GM23338 (cell line): ENCODE data around the gene TTC38. TPM values are rescaled to one million over a fixed set of nuclear protein-coding genes. Genes with fewer than 3 reads are reported as not detected.

ENCODE experiments used
- ATAC-seq: fragments of 200-7000 bp; cut with Tn5 transposase; 3 replicates; pipeline ENCODE4 v1.9.1; 2020
- DNase-seq: peaks from one replicate; pipeline ENCODE4 v3.0.0-alpha.2; 2015; ENCODE audit warnings: low spot score
- H2AFZ ChIP-seq: fragments of 200-600 bp; sonication (generic); 2 replicates; pipeline ENCODE4 v1.8.0; 2016; ENCODE audit warnings: antibody characterized with exemption, mild to moderate bottlenecking, moderate library complexity
- H3F3A ChIP-seq: fragments of 200-600 bp; sonication (generic); replicated peaks from 2 replicates; pipeline ENCODE4 v1.8.0; 2017; ENCODE audit warnings: antibody characterized with exemption, mixed run types, low read depth
- H3K27ac ChIP-seq: fragments of 200-600 bp; sonication (generic); 2 replicates; pipeline ENCODE4 v1.6.1; 2016; ENCODE audit warnings: low read depth
- H3K27me3 ChIP-seq: fragments of 200-600 bp; sonication (generic); 2 replicates; pipeline ENCODE4 v1.8.0; 2016; ENCODE audit warnings: mild to moderate bottlenecking, mixed run types, moderate library complexity; ENCODE audit not compliant: insufficient read depth
- H3K36me3 ChIP-seq: fragments of 200-600 bp; sonication (generic); 2 replicates; pipeline ENCODE4 v1.8.0; 2016; ENCODE audit warnings: mild to moderate bottlenecking; ENCODE audit not compliant: insufficient read depth
- H3K4me1 ChIP-seq: fragments of 200-600 bp; sonication (generic); 2 replicates; pipeline ENCODE4 v1.8.0; 2016; ENCODE audit warnings: mild to moderate bottlenecking, moderate library complexity; ENCODE audit not compliant: insufficient read depth
- H3K4me2 ChIP-seq: fragments of 200-600 bp; sonication (generic); 2 replicates; pipeline ENCODE4 v1.7.1; 2017; ENCODE audit warnings: mixed run types
- H3K4me3 ChIP-seq: fragments of 200-600 bp; sonication (generic); 2 replicates; pipeline ENCODE4 v1.6.1; 2016; ENCODE audit warnings: mixed run types
- H3K79me2 ChIP-seq: fragments of 200-600 bp; sonication (generic); replicated peaks from 2 replicates; pipeline ENCODE4 v1.8.0; 2017; ENCODE audit warnings: mild to moderate bottlenecking; ENCODE audit not compliant: insufficient read depth
- H3K9me2 ChIP-seq: fragments of 200-600 bp; sonication (generic); 2 replicates; pipeline ENCODE4 v1.8.0; 2017; ENCODE audit not compliant: insufficient read depth
- H4K20me1 ChIP-seq: fragments of 200-600 bp; sonication (generic); replicated peaks from 2 replicates; pipeline ENCODE4 v1.8.0; 2017; ENCODE audit warnings: mild to moderate bottlenecking; ENCODE audit not compliant: insufficient read depth
- H3K27ac Mint-ChIP-seq: 2 replicates; pipeline ENCODE4 v1.8.0; 2020; ENCODE audit warnings: inconsistent platforms, mild to moderate bottlenecking, moderate library complexity, mixed read lengths
- H3K27me3 Mint-ChIP-seq: 3 replicates; pipeline ENCODE4 v1.8.0; 2022; ENCODE audit warnings: low read depth, mild to moderate bottlenecking, moderate library complexity, mixed read lengths, inconsistent platforms; ENCODE audit not compliant: insufficient read depth, poor library complexity
- H3K36me3 Mint-ChIP-seq: 3 replicates; pipeline ENCODE4 v1.8.0; 2021; ENCODE audit warnings: low read depth, mild to moderate bottlenecking, inconsistent platforms, moderate library complexity, mixed read lengths
- H3K4me1 Mint-ChIP-seq: 3 replicates; pipeline ENCODE4 v1.8.0; 2020; ENCODE audit warnings: mild to moderate bottlenecking, inconsistent platforms, mixed read lengths
- H3K4me3 Mint-ChIP-seq: 3 replicates; pipeline ENCODE4 v1.8.0; 2021; ENCODE audit warnings: moderate library complexity, mild to moderate bottlenecking, inconsistent platforms, mixed read lengths
- H3K9me3 Mint-ChIP-seq: 3 replicates; pipeline ENCODE4 v1.8.0; 2020; ENCODE audit warnings: moderate library complexity, mild to moderate bottlenecking, inconsistent platforms, mixed read lengths
- EZH2 ChIP-seq: fragments of 200-600 bp; sonication (generic); IDR thresholded peaks from one replicate; pipeline ENCODE4 v1.8.0; 2017; ENCODE audit warnings: antibody characterized with exemption, mild to moderate bottlenecking, low read depth; ENCODE audit not compliant: unreplicated experiment
- JUNB ChIP-seq: IDR thresholded peaks from one replicate; pipeline ENCODE4 v1.6.1; 2016; ENCODE audit warnings: antibody characterized with exemption; ENCODE audit not compliant: unreplicated experiment
- NANOG ChIP-seq: IDR thresholded peaks from 2 replicates; pipeline ENCODE4 v1.6.1; 2016; ENCODE audit warnings: antibody characterized with exemption, borderline replicate concordance
- ZNF114 ChIP-seq: fragments of 250-450 bp; sonication (Bioruptor Pico); IDR thresholded peaks from 2 replicates; pipeline ENCODE4 v1.5.0; 2020; ENCODE audit warnings: mild to moderate bottlenecking, moderate library complexity
- ZNF331 ChIP-seq: fragments of 250-450 bp; sonication (Bioruptor Pico); IDR thresholded peaks from 2 replicates; pipeline ENCODE4 v1.5.0; 2020; ENCODE audit warnings: low read depth, mild to moderate bottlenecking, moderate library complexity
- ZNF462 ChIP-seq: fragments of 250-450 bp; sonication (Bioruptor Pico); IDR thresholded peaks from 2 replicates; pipeline ENCODE4 v1.5.0; 2020; ENCODE audit warnings: mild to moderate bottlenecking, moderate library complexity
- polyA plus RNA-seq: library from polyadenylated mRNA; unstranded; fragments of >200 nt; fragmentation: Nextera tagmentation; extraction: Ambion mirVana; gene quantifications from 2 replicates; pipeline ENCODE4 v1.2.1, GENCODE V29; 2016
- total RNA-seq: library from RNA; depleted of rRNA; stranded (reverse); fragments of >200 nt; shearing (Covaris generic); gene quantifications from 2 replicates; pipeline ENCODE4 v1.2.3, GENCODE V29; 2014
- TF ChIP-seq, protein P1 (sequence below): IDR thresholded peaks from 2 replicates; pipeline ENCODE4 v1.6.1; 2016; ENCODE audit warnings: antibody characterized with exemption

TTC38 gene
- total and polyA plus RNA-seq, 2 experiments from 2014 or later, result 11.8 to 46.6 TPM

DNA sequence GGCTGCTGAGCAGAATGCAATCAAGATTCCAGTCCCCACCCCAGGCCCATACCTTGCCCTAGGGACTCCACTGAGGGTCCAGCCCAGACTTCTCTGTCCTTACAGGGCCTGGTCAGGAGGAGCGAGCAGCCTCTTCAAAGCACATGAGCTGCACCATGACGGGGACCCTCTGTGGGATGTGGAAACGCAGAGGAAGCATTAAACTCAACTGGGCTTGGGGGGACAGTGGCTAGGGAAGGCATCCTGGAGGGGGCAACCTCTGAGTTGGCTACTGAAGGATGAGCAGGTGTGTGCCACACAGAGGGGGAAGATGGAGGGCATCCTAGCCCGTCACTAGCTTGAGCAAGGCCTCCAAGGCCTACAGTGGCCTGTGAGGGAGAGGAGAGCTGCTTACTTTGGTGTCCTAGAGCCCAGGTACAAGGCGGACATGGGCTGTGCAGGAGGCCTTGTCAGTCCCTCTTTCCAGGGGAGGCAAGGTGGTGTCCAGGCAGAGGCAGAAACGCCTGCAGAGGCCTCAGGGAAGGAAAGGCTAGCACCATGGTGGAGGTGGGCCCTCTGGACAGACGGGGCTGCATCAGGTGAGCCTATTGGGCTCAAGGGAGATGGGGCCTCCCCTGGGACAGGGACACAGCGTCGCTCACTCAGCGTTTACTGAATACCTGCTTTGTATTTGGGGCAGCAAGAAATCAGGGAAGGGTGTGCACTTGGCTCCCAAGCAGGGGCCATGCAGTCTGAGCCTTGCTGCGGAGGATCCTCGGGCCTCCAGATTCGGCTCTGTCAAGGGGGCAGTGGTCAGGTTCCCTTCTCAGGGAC lies 14.3 kb downstream of the TTC38 start:
- H3K27ac Mint-ChIP-seq, result no peak overlapping the region
- H3F3A ChIP-seq, result no peaks in the 10 kb centered on the region
- H3K27ac ChIP-seq, result no peak overlapping the region
- peaks cover 41% of the 10 kb centered on the region for H3K36me3 Mint-ChIP-seq
- H3K27me3 Mint-ChIP-seq, result peaks cover 11% of the 10 kb centered on the region
- DNase-seq, result no peak
- no peak overlapping the region for H3K4me2 ChIP-seq
- H3K4me3 Mint-ChIP-seq, result no peak overlapping the region
- H3K79me2 ChIP-seq, result no peaks in the 10 kb centered on the region
- no peak overlapping the region for H2AFZ ChIP-seq
- no peaks in the 10 kb centered on the region for H3K9me2 ChIP-seq
- no peak overlapping the region for H3K4me3 ChIP-seq
- H3K27me3 ChIP-seq, result no peaks in the 10 kb centered on the region
- H3K4me1 ChIP-seq, result no peaks in the 10 kb centered on the region
- ATAC-seq, result no peak
- no peak for TF ChIP-seq ZNF114
- TF ChIP-seq EZH2, result no peak
- no peaks in the 10 kb centered on the region for H3K4me1 Mint-ChIP-seq
- H3K9me3 Mint-ChIP-seq, result no peaks in the 10 kb centered on the region; the same call in 2 of the 3 replicates
- H4K20me1 ChIP-seq, result no peaks in the 10 kb centered on the region
- H3K36me3 ChIP-seq, result peaks cover 6% of the 10 kb centered on the region; the same call in 1 of the 2 replicates

DNA sequence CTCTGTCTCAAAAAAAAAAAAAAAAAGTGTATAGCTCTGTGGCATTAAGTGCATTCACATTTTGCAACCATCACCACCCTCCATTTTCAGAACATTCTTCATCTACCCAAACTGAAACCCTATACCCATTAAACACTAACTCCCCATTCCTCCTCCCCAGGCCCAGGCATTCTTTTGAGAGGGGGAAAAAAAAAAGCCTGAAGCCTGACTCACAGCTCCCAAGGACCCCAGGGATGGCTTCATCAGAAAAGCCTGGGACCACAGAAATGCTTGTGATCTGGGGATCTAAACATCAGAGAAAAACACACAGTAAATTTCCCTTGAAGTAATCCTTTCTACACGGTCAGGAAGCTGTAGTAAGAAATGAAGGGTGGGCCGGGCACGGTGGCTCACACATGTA lies 18.2 kb downstream of the TTC38 start:
- H3F3A ChIP-seq, result no peaks in the 10 kb centered on the region
- DNase-seq, result no peak
- no peaks in the 10 kb centered on the region for H3K27me3 ChIP-seq
- H3K9me2 ChIP-seq, result no peaks in the 10 kb centered on the region
- Mint-ChIP-seq H3K9me3 (no peaks in the 10 kb centered on the region; the same call in 2 of the 3 replicates), H3K4me3 (no peak overlapping the region), H3K27me3 (peaks cover 12% of the 10 kb centered on the region), H3K4me1 (no peaks in the 10 kb centered on the region), H3K36me3 (peaks cover 30% of the 10 kb centered on the region), H3K27ac (no peak overlapping the region)
- no peak overlapping the region for H2AFZ ChIP-seq
- H3K4me1 ChIP-seq, result no peaks in the 10 kb centered on the region
- TF ChIP-seq ZNF114 (no peak), JUNB (no peak)
- no peak for ATAC-seq
- no peak overlapping the region for H3K4me2 ChIP-seq
- no peaks in the 10 kb centered on the region for H4K20me1 ChIP-seq
- H3K4me3 ChIP-seq, result no peak overlapping the region
- no peaks in the 10 kb centered on the region for H3K79me2 ChIP-seq
- H3K36me3 ChIP-seq, result peaks cover 6% of the 10 kb centered on the region; the same call in 1 of the 2 replicates
- H3K27ac ChIP-seq, result no peak overlapping the region

GRCh38 chr22:46286941-46287872 lies 19.4 kb downstream of the TTC38 start:
- H3K4me2 ChIP-seq, result no peak overlapping the region
- no peak overlapping the region for H3K27ac ChIP-seq
- H3K27me3 ChIP-seq, result no peaks in the 10 kb centered on the region
- ATAC-seq, result no peak
- 0 out of 2 replicates have a peak overlapping the region, but pooled peaks have one; percentile 17 for H3K27ac Mint-ChIP-seq
- H3F3A ChIP-seq, result no peaks in the 10 kb centered on the region
- H3K4me3 Mint-ChIP-seq, result no peak overlapping the region
- H3K9me3 Mint-ChIP-seq, result no peaks in the 10 kb centered on the region; the same call in 2 of the 3 replicates
- no peaks in the 10 kb centered on the region for H3K79me2 ChIP-seq
- no peaks in the 10 kb centered on the region for H3K4me1 Mint-ChIP-seq
- peaks cover 7% of the 10 kb centered on the region for H3K27me3 Mint-ChIP-seq
- no peak overlapping the region for H2AFZ ChIP-seq
- no peak overlapping the region for H3K4me3 ChIP-seq
- H3K4me1 ChIP-seq, result no peaks in the 10 kb centered on the region
- peaks cover 26% of the 10 kb centered on the region for H3K36me3 Mint-ChIP-seq
- no peaks in the 10 kb centered on the region for H3K9me2 ChIP-seq
- peaks cover 6% of the 10 kb centered on the region; the same call in 1 of the 2 replicates for H3K36me3 ChIP-seq
- TF ChIP-seq, protein P1, sequence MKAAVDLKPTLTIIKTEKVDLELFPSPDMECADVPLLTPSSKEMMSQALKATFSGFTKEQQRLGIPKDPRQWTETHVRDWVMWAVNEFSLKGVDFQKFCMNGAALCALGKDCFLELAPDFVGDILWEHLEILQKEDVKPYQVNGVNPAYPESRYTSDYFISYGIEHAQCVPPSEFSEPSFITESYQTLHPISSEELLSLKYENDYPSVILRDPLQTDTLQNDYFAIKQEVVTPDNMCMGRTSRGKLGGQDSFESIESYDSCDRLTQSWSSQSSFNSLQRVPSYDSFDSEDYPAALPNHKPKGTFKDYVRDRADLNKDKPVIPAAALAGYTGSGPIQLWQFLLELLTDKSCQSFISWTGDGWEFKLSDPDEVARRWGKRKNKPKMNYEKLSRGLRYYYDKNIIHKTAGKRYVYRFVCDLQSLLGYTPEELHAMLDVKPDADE, result no peak
- no peak for TF ChIP-seq NANOG
- TF ChIP-seq ZNF462, result no peak
- TF ChIP-seq ZNF331 (CRISPR knock-in tag), result no peak
- DNase-seq, result no peak
- no peaks in the 10 kb centered on the region for H4K20me1 ChIP-seq
